DND-41 (cell line): Measurements from ENCODE around the gene UBN2.

Experiments used
- EZH2 ChIP-seq: IDR thresholded peaks from 3 replicates; pipeline ENCODE4 v1.6.1; 2012; ENCODE audit warnings: borderline replicate concordance, low read depth, mild to moderate bottlenecking, moderate library complexity, low read length, inconsistent platforms; ENCODE audit not compliant: severe bottlenecking
- TF ChIP-seq, protein P1 (sequence below): IDR thresholded peaks from 2 replicates; pipeline ENCODE4 v1.5.1; 2012; ENCODE audit warnings: borderline replicate concordance, low read length, moderate library complexity, mild to moderate bottlenecking; ENCODE audit not compliant: poor library complexity, severe bottlenecking; ENCODE audit errors: extremely low read depth

DNA sequence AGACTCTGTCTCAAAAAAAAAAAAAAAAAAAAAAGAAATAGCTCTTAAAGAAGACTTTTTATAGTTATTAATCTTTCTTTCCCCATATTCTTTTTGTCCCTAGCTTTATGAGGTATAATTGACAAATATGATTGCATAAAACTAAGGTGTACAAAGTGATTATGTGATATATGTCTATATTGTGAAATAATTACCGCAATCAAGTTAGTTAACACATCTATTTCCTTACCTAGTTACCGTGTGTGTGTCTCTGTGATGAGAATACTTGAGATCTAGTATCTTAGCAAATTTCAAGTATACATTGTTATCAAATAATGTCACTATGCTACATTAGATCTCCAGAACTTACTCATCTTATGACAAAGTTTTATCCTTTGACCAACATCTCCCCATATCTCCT is 30.7 kb upstream of the UBN2 start:
- TF ChIP-seq, protein P1, sequence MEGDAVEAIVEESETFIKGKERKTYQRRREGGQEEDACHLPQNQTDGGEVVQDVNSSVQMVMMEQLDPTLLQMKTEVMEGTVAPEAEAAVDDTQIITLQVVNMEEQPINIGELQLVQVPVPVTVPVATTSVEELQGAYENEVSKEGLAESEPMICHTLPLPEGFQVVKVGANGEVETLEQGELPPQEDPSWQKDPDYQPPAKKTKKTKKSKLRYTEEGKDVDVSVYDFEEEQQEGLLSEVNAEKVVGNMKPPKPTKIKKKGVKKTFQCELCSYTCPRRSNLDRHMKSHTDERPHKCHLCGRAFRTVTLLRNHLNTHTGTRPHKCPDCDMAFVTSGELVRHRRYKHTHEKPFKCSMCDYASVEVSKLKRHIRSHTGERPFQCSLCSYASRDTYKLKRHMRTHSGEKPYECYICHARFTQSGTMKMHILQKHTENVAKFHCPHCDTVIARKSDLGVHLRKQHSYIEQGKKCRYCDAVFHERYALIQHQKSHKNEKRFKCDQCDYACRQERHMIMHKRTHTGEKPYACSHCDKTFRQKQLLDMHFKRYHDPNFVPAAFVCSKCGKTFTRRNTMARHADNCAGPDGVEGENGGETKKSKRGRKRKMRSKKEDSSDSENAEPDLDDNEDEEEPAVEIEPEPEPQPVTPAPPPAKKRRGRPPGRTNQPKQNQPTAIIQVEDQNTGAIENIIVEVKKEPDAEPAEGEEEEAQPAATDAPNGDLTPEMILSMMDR, result no peak
- TF ChIP-seq EZH2, result no peak
